WTC11 (cell line): ENCODE data around the gene NUMA1. TPM values are rescaled to one million over a fixed set of nuclear protein-coding genes. Genes with fewer than 3 reads are reported as not detected.
A peak's percentile ranks its signal among the peaks of the same experiment; 100 is the strongest.

Source experiments
- ATAC-seq: fragments of 200-7000 bp; cut with Tn5 transposase; 2 replicates; pipeline ENCODE4 v1.10.0; 2021; ENCODE audit warnings: mild to moderate bottlenecking, moderate library complexity
- CTCF ChIA-PET: fragments of 300-600 bp; sonication (Branson Sonifier 250); formaldehyde crosslinking; loops from one replicate; lab custom pipeline; 2021; ENCODE audit warnings: antibody characterized with exemption; lab: Charles Lee
- POLR2A ChIA-PET: fragments of 350-600 bp; sonication (Branson Sonifier 250); formaldehyde crosslinking; loops from one replicate; lab custom pipeline; 2021; ENCODE audit warnings: antibody characterized with exemption; lab: Charles Lee
- DNase-seq: peaks from one replicate; pipeline ENCODE4 v3.0.0; 2021; ENCODE audit warnings: low spot score
- H3K27ac Mint-ChIP-seq: 2 replicates; pipeline ENCODE4 v1.8.0; 2021; ENCODE audit warnings: mixed read lengths
- H3K27me3 Mint-ChIP-seq: 2 replicates; pipeline ENCODE4 v1.8.0; 2021; ENCODE audit warnings: low read depth, mild to moderate bottlenecking, moderate library complexity, mixed read lengths
- H3K36me3 Mint-ChIP-seq: 2 replicates; pipeline ENCODE4 v1.8.0; 2021; ENCODE audit warnings: mixed read lengths
- H3K4me1 Mint-ChIP-seq: 2 replicates; pipeline ENCODE4 v1.8.0; 2022; ENCODE audit warnings: mixed read lengths
- H3K4me3 Mint-ChIP-seq: 2 replicates; pipeline ENCODE4 v1.8.0; 2021; ENCODE audit warnings: mild to moderate bottlenecking, moderate library complexity, mixed read lengths
- H3K9me3 Mint-ChIP-seq: 2 replicates; pipeline ENCODE4 v1.8.0; 2021; ENCODE audit warnings: mixed read lengths
- ATF2 ChIP-seq: sonication (generic); formaldehyde crosslinking; IDR thresholded peaks from 2 replicates; pipeline ENCODE4 v1.8.1; 2022; ENCODE audit warnings: low read depth, missing genetic modification reagents, borderline replicate concordance
- E2F1 ChIP-seq: sonication (generic); formaldehyde crosslinking; IDR thresholded peaks from 2 replicates; pipeline ENCODE4 v1.8.0; 2022; ENCODE audit warnings: mild to moderate bottlenecking, missing genetic modification reagents
- E2F4 ChIP-seq: sonication (generic); formaldehyde crosslinking; IDR thresholded peaks from 2 replicates; pipeline ENCODE4 v1.8.1; 2022; ENCODE audit warnings: low read depth, mild to moderate bottlenecking, moderate library complexity, missing genetic modification reagents, borderline replicate concordance
- E2F5 ChIP-seq: sonication (generic); formaldehyde crosslinking; IDR thresholded peaks from 2 replicates; pipeline ENCODE4 v1.8.1; 2022; ENCODE audit warnings: mild to moderate bottlenecking, moderate library complexity, missing genetic modification reagents
- ELF4 ChIP-seq: sonication (generic); formaldehyde crosslinking; IDR thresholded peaks from 2 replicates; pipeline ENCODE4 v1.8.1; 2022; ENCODE audit warnings: low read depth, mild to moderate bottlenecking, moderate library complexity, missing genetic modification reagents
- ERG ChIP-seq: fragments of 250-450 bp; sonication (Bioruptor Pico); IDR thresholded peaks from 2 replicates; pipeline ENCODE4 v1.8.0; 2021; ENCODE audit warnings: mild to moderate bottlenecking
- ETV6 ChIP-seq: sonication (generic); formaldehyde crosslinking; IDR thresholded peaks from 2 replicates; pipeline ENCODE4 v1.8.1; 2022; ENCODE audit warnings: mild to moderate bottlenecking, missing genetic modification reagents
- FOXJ3 ChIP-seq: sonication (generic); formaldehyde crosslinking; IDR thresholded peaks from 2 replicates; pipeline ENCODE4 v1.9.0; 2021; ENCODE audit warnings: missing genetic modification reagents, mild to moderate bottlenecking, borderline replicate concordance
- FOXK1 ChIP-seq: sonication (generic); formaldehyde crosslinking; IDR thresholded peaks from 2 replicates; pipeline ENCODE4 v1.8.0; 2022; ENCODE audit warnings: mild to moderate bottlenecking, moderate library complexity, missing genetic modification reagents
- FOXP4 ChIP-seq: sonication (generic); formaldehyde crosslinking; IDR thresholded peaks from 2 replicates; pipeline ENCODE4 v1.8.0; 2022; ENCODE audit warnings: mild to moderate bottlenecking, missing genetic modification reagents
- GRHL2 ChIP-seq: fragments of 250-450 bp; sonication (Bioruptor Pico); IDR thresholded peaks from 2 replicates; pipeline ENCODE4 v1.8.0; 2022; ENCODE audit warnings: mild to moderate bottlenecking, moderate library complexity; ENCODE audit not compliant: insufficient replicate concordance, severe bottlenecking
- GTF2I ChIP-seq: fragments of 250-450 bp; sonication (Bioruptor Pico); conservative IDR thresholded peaks from 2 replicates; pipeline ENCODE4 v1.4.0; 2021; ENCODE audit warnings: mild to moderate bottlenecking
- MAX ChIP-seq: sonication (generic); formaldehyde crosslinking; IDR thresholded peaks from 2 replicates; pipeline ENCODE4 v1.8.0; 2022; ENCODE audit warnings: mild to moderate bottlenecking, missing genetic modification reagents
- NFATC4 ChIP-seq: fragments of 250-450 bp; sonication (Bioruptor Pico); IDR thresholded peaks from 2 replicates; pipeline ENCODE4 v1.9.0; 2021; ENCODE audit warnings: mild to moderate bottlenecking
- PREB ChIP-seq: sonication (generic); formaldehyde crosslinking; IDR thresholded peaks from 2 replicates; pipeline ENCODE4 v1.8.1; 2022; ENCODE audit warnings: mild to moderate bottlenecking, missing genetic modification reagents, moderate library complexity, borderline replicate concordance
- RORB ChIP-seq: fragments of 250-450 bp; sonication (Bioruptor Pico); IDR thresholded peaks from 2 replicates; pipeline ENCODE4 v1.9.0; 2021; ENCODE audit warnings: mild to moderate bottlenecking
- SMAD3 ChIP-seq: sonication (generic); formaldehyde crosslinking; IDR thresholded peaks from 2 replicates; pipeline ENCODE4 v1.8.0; 2022; ENCODE audit warnings: missing genetic modification reagents, mild to moderate bottlenecking, borderline replicate concordance
- SP1 ChIP-seq: sonication (generic); formaldehyde crosslinking; conservative IDR thresholded peaks from 2 replicates; pipeline ENCODE4 v1.8.1; 2022; ENCODE audit warnings: missing genetic modification reagents
- TCF7 ChIP-seq: sonication (generic); formaldehyde crosslinking; IDR thresholded peaks from 2 replicates; pipeline ENCODE4 v1.8.0; 2022; ENCODE audit warnings: mild to moderate bottlenecking, low read depth, missing genetic modification reagents, moderate library complexity
- USF1 ChIP-seq: sonication (generic); formaldehyde crosslinking; IDR thresholded peaks from 2 replicates; pipeline ENCODE4 v1.8.0; 2022; ENCODE audit warnings: mild to moderate bottlenecking, missing genetic modification reagents
- ZBTB43 ChIP-seq: sonication (generic); formaldehyde crosslinking; IDR thresholded peaks from 2 replicates; pipeline ENCODE4 v1.8.1; 2023; ENCODE audit warnings: mild to moderate bottlenecking, missing genetic modification reagents
- ZNF121 ChIP-seq: sonication (generic); formaldehyde crosslinking; IDR thresholded peaks from 2 replicates; pipeline ENCODE4 v1.8.0; 2023; ENCODE audit warnings: missing genetic modification reagents
- ZSCAN18 ChIP-seq: fragments of 250-450 bp; sonication (Bioruptor Pico); IDR thresholded peaks from 2 replicates; pipeline ENCODE4 v2.1.2; 2022; ENCODE audit warnings: mild to moderate bottlenecking, moderate library complexity
- total RNA-seq: library from RNA; stranded (reverse); gene quantifications from 3 replicates; pipeline ENCODE4 v1.2.3, GENCODE V29; 2021

Gene NUMA1
- total RNA-seq, 1 experiment from 2014 or later: 147 TPM

GRCh38 chr11:72102162-72102561 lies 21.8 kb upstream of the NUMA1 start (continued):
- TF ChIP-seq ZBTB43 (CRISPR knock-in tag) (no peak), E2F5 (no peak), SMAD3 (no peak), USF1 (CRISPR knock-in tag) (no peak), PREB (no peak), FOXJ3 (CRISPR knock-in tag) (no peak)

GRCh38 chr11:72100462-72100861 lies 20.1 kb upstream of the NUMA1 start:
- Mint-ChIP-seq H3K27me3 (no peaks in the 10 kb centered on the region), H3K36me3 (peaks cover 22% of the 10 kb centered on the region), H3K4me1 (peaks cover 27% of the 10 kb centered on the region), H3K27ac (peak overlapping the region; percentile 9; the same call in 1 of the 2 replicates), H3K9me3 (no peaks in the 10 kb centered on the region), H3K4me3 (no peak overlapping the region)
- ChIA-PET CTCF (interaction anchor here (0.9 to 3.4 kb wide), 4 partner anchors 9 to 138 kb away, joined by 3 to 18 read pairs (median 7); no protein-coding TSS in a partner anchor), POLR2A (no interaction called here)
- no peak for DNase-seq
- TF ChIP-seq ELF4 (CRISPR knock-in tag) (no peak), E2F4 (no peak), FOXK1 (no peak), E2F1 (CRISPR knock-in tag) (no peak), FOXJ3 (CRISPR knock-in tag) (no peak), FOXP4 (CRISPR knock-in tag) (no peak), GTF2I (CRISPR knock-in tag) (no peak), MAX (CRISPR knock-in tag) (no peak), GRHL2 (no peak), ZSCAN18 (CRISPR knock-in tag) (no peak), TCF7 (no peak), ATF2 (CRISPR knock-in tag) (no peak), ETV6 (no peak), ERG (CRISPR knock-in tag) (no peak), NFATC4 (CRISPR knock-in tag) (no peak), SP1 (CRISPR knock-in tag) (no peak), RORB (CRISPR knock-in tag) (no peak), ZNF121 (CRISPR knock-in tag) (no peak)
- no peak for ATAC-seq
